Measurements from ENCODE around the gene ZDHHC9. TPM values are rescaled to one million over a fixed set of nuclear protein-coding genes. Genes with fewer than 3 reads are reported as not detected.

Gene ZDHHC9
- total RNA-seq, 1 experiment from 2014 or later = 41.0 TPM

DNA sequence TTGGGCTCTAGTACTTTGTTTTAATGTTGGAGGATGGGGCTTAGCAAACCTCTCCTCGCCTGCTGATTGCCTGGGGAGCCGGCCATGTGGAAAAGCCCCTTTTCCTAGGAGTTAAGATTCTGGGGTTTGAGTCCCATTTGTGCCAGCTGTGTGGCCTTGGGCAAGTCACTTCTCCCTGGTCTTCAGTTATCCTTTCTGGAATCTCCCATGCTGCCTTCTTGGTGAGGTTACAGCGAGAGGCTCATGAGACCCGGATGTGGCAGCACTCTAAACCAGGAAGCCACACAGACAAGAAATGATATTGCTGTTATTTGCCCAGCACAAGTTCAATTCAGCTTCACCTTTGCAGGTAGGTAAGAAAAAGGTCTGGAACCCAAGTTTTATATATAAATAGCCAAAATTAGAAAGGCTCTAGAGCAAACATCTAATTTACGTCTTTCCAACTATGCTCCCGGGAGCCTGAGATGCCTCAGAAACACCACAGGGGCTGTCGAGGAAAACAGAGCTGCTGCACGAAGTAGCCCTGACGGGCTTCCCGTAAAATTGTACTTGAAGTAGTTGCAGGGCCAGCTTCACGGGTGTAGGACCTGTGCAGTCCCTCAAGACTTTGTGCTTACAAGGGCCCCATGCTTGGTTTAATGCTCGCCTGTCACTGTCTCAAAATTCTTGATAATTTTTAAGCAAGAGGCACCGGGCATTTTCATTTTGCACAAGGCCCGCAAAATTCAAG lies 72.3 kb downstream of the ZDHHC9 start:
- TF ChIP-seq, protein P1, sequence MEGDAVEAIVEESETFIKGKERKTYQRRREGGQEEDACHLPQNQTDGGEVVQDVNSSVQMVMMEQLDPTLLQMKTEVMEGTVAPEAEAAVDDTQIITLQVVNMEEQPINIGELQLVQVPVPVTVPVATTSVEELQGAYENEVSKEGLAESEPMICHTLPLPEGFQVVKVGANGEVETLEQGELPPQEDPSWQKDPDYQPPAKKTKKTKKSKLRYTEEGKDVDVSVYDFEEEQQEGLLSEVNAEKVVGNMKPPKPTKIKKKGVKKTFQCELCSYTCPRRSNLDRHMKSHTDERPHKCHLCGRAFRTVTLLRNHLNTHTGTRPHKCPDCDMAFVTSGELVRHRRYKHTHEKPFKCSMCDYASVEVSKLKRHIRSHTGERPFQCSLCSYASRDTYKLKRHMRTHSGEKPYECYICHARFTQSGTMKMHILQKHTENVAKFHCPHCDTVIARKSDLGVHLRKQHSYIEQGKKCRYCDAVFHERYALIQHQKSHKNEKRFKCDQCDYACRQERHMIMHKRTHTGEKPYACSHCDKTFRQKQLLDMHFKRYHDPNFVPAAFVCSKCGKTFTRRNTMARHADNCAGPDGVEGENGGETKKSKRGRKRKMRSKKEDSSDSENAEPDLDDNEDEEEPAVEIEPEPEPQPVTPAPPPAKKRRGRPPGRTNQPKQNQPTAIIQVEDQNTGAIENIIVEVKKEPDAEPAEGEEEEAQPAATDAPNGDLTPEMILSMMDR (IDR thresholded peaks at IDR 0.05; ENCODE audit: insufficient read depth in 1 of 2, low read depth in 1 of 2, low read length in 1 of 2, severe bottlenecking in 1 of 2, unreplicated experiment in 1 of 2) = no peak
- no peaks in the 10 kb centered on the region for H3K9me3 ChIP-seq
- H3K27me3 ChIP-seq (replicated peaks; ENCODE audit: control insufficient read depth, insufficient read depth, low read length) = no peaks in the 10 kb centered on the region
- H3K4me3 Mint-ChIP-seq (ENCODE audit: unreplicated experiment) = no peak overlapping the region
- ChIA-PET CTCF (no interaction called here), POLR2A (no interaction called here)
- H3K36me3 ChIP-seq (ENCODE audit: control insufficient read depth, insufficient read depth, low read length) = no peaks in the 10 kb centered on the region
- H3K4me1 ChIP-seq = peaks cover 6% of the 10 kb centered on the region; the same call in 1 of the 2 replicates
- BruUV-seq (replicated peaks) = no TSS peak
- no peaks in the 10 kb centered on the region for H3K4me1 Mint-ChIP-seq (ENCODE audit: low read depth, unreplicated experiment)
- DNase-seq = no peak
- no peaks in the 10 kb centered on the region for H3K27me3 Mint-ChIP-seq (ENCODE audit: insufficient read depth, unreplicated experiment)
- intact Hi-C loops (cut with micrococcal nuclease; ENCODE audit: unreplicated experiment) = no loop called here
- H3K27ac Mint-ChIP-seq (ENCODE audit: unreplicated experiment) = no peak overlapping the region
- no peak overlapping the region for H3K4me3 ChIP-seq (ENCODE audit: low read depth, low read length)
- no peaks in the 10 kb centered on the region for H3K36me3 Mint-ChIP-seq (ENCODE audit: insufficient read depth, unreplicated experiment)
- H3K9me3 Mint-ChIP-seq (ENCODE audit: unreplicated experiment) = no peaks in the 10 kb centered on the region

DNA sequence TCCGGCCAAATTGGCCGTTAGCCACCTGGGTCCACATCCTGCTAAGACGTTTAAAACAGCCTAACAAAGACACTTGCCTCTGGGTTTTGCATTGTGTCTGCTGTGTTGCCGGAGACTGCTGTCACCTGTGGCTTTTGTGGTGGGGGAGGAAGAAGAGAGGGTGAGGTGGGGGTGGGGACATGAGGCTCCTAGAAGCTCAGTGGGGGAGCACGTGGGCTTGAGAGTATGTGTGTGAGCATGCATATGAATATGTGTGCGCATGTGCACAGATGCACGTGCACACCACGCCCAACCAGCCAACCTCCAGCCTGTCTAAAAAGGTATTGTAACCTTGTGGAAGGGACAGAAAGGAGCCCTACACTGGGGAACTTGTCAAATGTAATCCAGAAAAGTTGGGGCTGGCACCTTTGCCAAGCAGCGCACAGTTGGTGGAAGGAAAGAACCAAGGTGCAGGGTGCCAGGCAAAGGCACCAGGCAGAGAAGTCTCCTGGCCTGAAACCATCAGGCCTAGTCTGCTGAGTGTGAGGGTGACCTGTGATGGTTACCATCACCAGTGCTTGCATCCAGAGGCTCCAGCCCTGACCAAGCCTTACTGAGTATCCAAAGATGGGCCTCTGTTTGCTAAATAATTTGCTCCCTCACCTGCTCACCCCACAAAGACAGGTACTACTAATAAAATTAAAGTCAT lies 74.1 kb downstream of the ZDHHC9 start:
- intact Hi-C loops (cut with micrococcal nuclease; ENCODE audit: unreplicated experiment) = no loop called here
- no peak overlapping the region for H3K4me3 ChIP-seq (ENCODE audit: low read depth, low read length)
- no peaks in the 10 kb centered on the region for H3K9me3 Mint-ChIP-seq (ENCODE audit: unreplicated experiment)
- H3K4me1 Mint-ChIP-seq (ENCODE audit: low read depth, unreplicated experiment) = no peaks in the 10 kb centered on the region
- no peak overlapping the region for H3K4me3 Mint-ChIP-seq (ENCODE audit: unreplicated experiment)
- TF ChIP-seq, protein P1 (IDR thresholded peaks at IDR 0.05; ENCODE audit: insufficient read depth in 1 of 2, low read depth in 1 of 2, low read length in 1 of 2, severe bottlenecking in 1 of 2, unreplicated experiment in 1 of 2) = no peak
- DNase-seq = no peak
- H3K27me3 Mint-ChIP-seq (ENCODE audit: insufficient read depth, unreplicated experiment) = no peaks in the 10 kb centered on the region
- no TSS peak for BruUV-seq (replicated peaks)
- no peaks in the 10 kb centered on the region for H3K36me3 Mint-ChIP-seq (ENCODE audit: insufficient read depth, unreplicated experiment)
- no peak overlapping the region for H3K27ac Mint-ChIP-seq (ENCODE audit: unreplicated experiment)
- ChIA-PET POLR2A (no interaction called here), CTCF (no interaction called here)
- no peaks in the 10 kb centered on the region for H3K9me3 ChIP-seq
- H3K27me3 ChIP-seq (replicated peaks; ENCODE audit: control insufficient read depth, insufficient read depth, low read length) = no peaks in the 10 kb centered on the region
- H3K36me3 ChIP-seq (ENCODE audit: control insufficient read depth, insufficient read depth, low read length) = no peaks in the 10 kb centered on the region
- peaks cover 6% of the 10 kb centered on the region; the same call in 1 of the 2 replicates for H3K4me1 ChIP-seq

DNA sequence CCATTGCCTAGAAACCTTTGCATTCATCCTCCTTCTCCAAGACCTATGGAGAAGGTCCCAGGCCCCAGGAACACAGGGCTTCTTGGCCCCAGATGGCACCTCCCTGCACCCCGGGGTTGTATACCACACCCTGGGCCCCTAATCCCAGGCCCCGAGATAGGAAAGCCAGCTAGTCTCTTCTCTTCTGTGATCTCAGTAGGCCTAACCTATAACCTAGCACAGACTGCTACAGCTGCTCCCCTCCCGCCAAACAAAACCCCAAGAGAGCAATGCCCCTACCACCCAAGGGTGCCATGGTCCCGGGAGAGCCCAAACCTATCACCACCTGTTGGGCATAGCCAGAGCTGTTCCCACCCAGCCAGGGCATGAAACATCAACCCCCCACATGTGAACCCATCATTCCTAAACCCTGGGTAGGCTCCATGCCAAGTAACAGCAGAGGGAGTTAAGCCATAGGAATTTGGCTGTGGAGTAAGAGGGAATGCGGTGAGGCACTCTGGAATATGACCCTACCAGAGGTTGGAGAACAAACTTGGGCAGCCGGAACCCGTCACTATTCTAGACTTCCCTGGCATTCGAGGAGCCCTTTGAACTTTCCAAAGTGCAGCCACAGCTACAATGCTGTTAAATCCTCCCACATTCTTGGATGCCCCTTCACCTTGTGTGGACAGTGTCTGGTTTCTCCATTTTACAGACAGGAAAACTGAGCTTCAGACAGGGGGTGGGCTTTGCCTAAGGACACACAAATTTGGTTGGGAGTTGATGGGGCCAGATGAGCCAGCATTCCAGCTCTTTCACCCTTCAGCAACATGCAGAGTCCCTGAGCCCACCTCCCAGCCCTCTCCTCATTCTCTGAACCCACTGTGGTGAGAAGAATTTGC lies 74.9 kb downstream of the ZDHHC9 start:
- no peak overlapping the region for H3K4me3 ChIP-seq (ENCODE audit: low read depth, low read length)
- no peaks in the 10 kb centered on the region for H3K27me3 Mint-ChIP-seq (ENCODE audit: insufficient read depth, unreplicated experiment)
- H3K36me3 Mint-ChIP-seq (ENCODE audit: insufficient read depth, unreplicated experiment) = no peaks in the 10 kb centered on the region
- intact Hi-C loops (cut with micrococcal nuclease; ENCODE audit: unreplicated experiment) = no loop called here
- no peak overlapping the region for H3K4me3 Mint-ChIP-seq (ENCODE audit: unreplicated experiment)
- POLR2A ChIA-PET = no interaction called here
- CTCF ChIA-PET = no interaction called here
- H3K9me3 ChIP-seq = no peaks in the 10 kb centered on the region
- no peak overlapping the region for H3K27ac Mint-ChIP-seq (ENCODE audit: unreplicated experiment)
- DNase-seq = no peak
- H3K4me1 Mint-ChIP-seq (ENCODE audit: low read depth, unreplicated experiment) = no peaks in the 10 kb centered on the region
- no peaks in the 10 kb centered on the region for H3K9me3 Mint-ChIP-seq (ENCODE audit: unreplicated experiment)
- no peaks in the 10 kb centered on the region for H3K36me3 ChIP-seq (ENCODE audit: control insufficient read depth, insufficient read depth, low read length)
- no TSS peak for BruUV-seq (replicated peaks)
- TF ChIP-seq, protein P1 (IDR thresholded peaks at IDR 0.05; ENCODE audit: insufficient read depth in 1 of 2, low read depth in 1 of 2, low read length in 1 of 2, severe bottlenecking in 1 of 2, unreplicated experiment in 1 of 2) = no peak
- H3K27me3 ChIP-seq (replicated peaks; ENCODE audit: control insufficient read depth, insufficient read depth, low read length) = no peaks in the 10 kb centered on the region
- peaks cover 1% of the 10 kb centered on the region; the same call in 1 of the 2 replicates for H3K4me1 ChIP-seq
